Sigmoid colon (tissue), 7 donors: Measurements from ENCODE around the gene DNAH11. TPM values are rescaled to one million over a fixed set of nuclear protein-coding genes. Genes with fewer than 3 reads are reported as not detected.

Experiments
- DNase-seq: peaks from one replicate; pipeline ENCODE4 v3.0.0-alpha.2; 2019
- H3K27ac ChIP-seq, 4 donors: fragments of 200-600 bp; sonication (generic); one replicate each; pipeline ENCODE4 v1.5.1; 2016 to 2019; ENCODE audit warnings: mild to moderate bottlenecking in 1 of 4
- H3K27me3 ChIP-seq, 3 donors: fragments of 200-600 bp; sonication (generic); one replicate each; pipeline ENCODE4 v1.5.1; 2019; ENCODE audit warnings: mild to moderate bottlenecking in 1 of 3
- H3K36me3 ChIP-seq, 4 donors: fragments of 200-600 bp; sonication (generic); one replicate each; pipeline ENCODE4 v1.5.1; 2016 to 2019
- H3K4me1 ChIP-seq, 4 donors: fragments of 200-600 bp; sonication (generic); one replicate each; pipeline ENCODE4 v1.5.1; 2017 to 2019
- H3K4me3 ChIP-seq, 4 donors: fragments of 200-600 bp; sonication (generic); one replicate each; pipeline ENCODE4 v1.5.1; 2017 to 2019; ENCODE audit warnings: mild to moderate bottlenecking in 2 of 4, moderate library complexity in 1 of 4
- H3K9me3 ChIP-seq, 4 donors: fragments of 200-600 bp in 3 of 4; sonication (generic) in 3 of 4; one replicate each; pipeline versions ENCODE4 v1.5.1 to v1.6.1; 2013 to 2019
- CTCF ChIP-seq, 4 experiments: fragments of 450-650 bp in 3 of 4; fragments of 200-600 bp in 1 of 4; IDR thresholded peaks; one replicate each; pipeline ENCODE4 v1.5.1; 2016 to 2019; ENCODE audit warnings: antibody characterized with exemption in 4 of 4, mild to moderate bottlenecking in 3 of 4, moderate library complexity in 2 of 4
- EP300 ChIP-seq, 4 donors: sonication (generic); formaldehyde crosslinking; IDR thresholded peaks; one replicate each; pipeline ENCODE4 v1.6.1; 2017; ENCODE audit warnings: antibody characterized with exemption in 4 of 4
- POLR2A ChIP-seq, 2 donors: fragments of 450-650 bp; IDR thresholded peaks; one replicate each; pipeline ENCODE4 v1.6.1; 2016; ENCODE audit warnings: antibody characterized with exemption in 2 of 2, mild to moderate bottlenecking in 2 of 2, moderate library complexity in 2 of 2
- POLR2AphosphoS5 ChIP-seq, 4 donors: sonication (generic); formaldehyde crosslinking; IDR thresholded peaks; one replicate each; pipeline ENCODE4 v1.6.1; 2017; ENCODE audit warnings: antibody characterized with exemption in 4 of 4
- WGBS, 2 donors: extraction: QIAGEN DNeasy Blood & Tissue Kit; methylation state at CpG; one replicate each; pipeline ENCODE4 v1.1.7; 2013; 5-methylcytosine and 5-hydroxymethylcytosine counted together
- intact Hi-C: fragments of 100-400 bp; cut with DNase I; formaldehyde crosslinking; loops from one replicate; pipeline ENCODE4 v1.15.1; 2023
- polyA plus RNA-seq, 3 donors: library from polyadenylated mRNA; stranded (reverse); fragments of 200-250 nt; gene quantifications; one replicate each; pipeline ENCODE4 v1.2.3, GENCODE V29; 2013
- total RNA-seq, 4 donors: library from RNA; depleted of rRNA; stranded (reverse); fragments of >200 nt; gene quantifications; one replicate each; pipeline ENCODE4 v1.1.0, GENCODE V29; 2016
- donor health status: healthy with polysubstance abuse.
- donor health status: Bipolar disorder and iron deficiency.
- donor health status: healthy.

Gene DNAH11
- total and polyA plus RNA-seq, 7 donors = under 0.01 to 1.2 (median 0.13) TPM; not detected in 2

- Histone ChIP-seq H3K4me3 (no peak overlapping the region), H3K27me3 (no peaks in the 10 kb centered on the region), H3K4me1 (peaks cover 0 to 71% (median 53%) of the 10 kb centered on the region in 4 donors), H3K27ac (peak overlapping the region in 2 of 4 donors; percentile 75 to 91), H3K36me3 (no peaks in the 10 kb centered on the region), H3K9me3 (no peaks in the 10 kb centered on the region)
- intact Hi-C loops = loop anchor here (5.0 kb wide), 1 partner anchor 171 kb away; no protein-coding TSS in a partner anchor
- DNase-seq = no peak
- WGBS, 2 donors = 38 to 66% methylated on average over 6 of the region's 6 CpGs
- TF ChIP-seq EP300 (IDR thresholded peaks at IDR 0.05) (no peak), POLR2A (IDR thresholded peaks at IDR 0.05) (no peak), POLR2AphosphoS5 (IDR thresholded peaks at IDR 0.05) (no peak), CTCF (IDR thresholded peaks at IDR 0.05) (no peak)
These were observed 400.1 kb downstream of the DNAH11 start for GRCh38 chr7:21942955-21943354.

DNA sequence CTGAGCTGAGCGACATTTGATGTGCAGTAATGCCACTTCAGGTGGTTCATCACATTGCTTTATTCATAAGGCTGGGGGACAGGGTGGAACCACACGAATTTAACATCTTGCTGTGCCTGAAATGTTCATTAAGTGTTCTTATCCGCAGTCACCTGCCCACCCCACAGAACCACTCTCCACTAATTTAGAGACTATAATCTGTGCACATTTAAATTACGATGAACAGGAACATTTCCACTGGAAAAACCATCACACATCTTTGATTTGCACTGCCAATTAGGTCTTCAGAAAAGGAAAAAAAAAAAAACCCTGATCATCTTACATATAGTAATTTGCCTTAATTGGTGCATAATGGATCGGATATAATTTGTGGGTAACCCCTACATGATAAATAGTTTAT lies 400.6 kb downstream of the DNAH11 start:
- peak overlapping the region in 2 of 4 donors; percentile 75 to 91 for H3K27ac ChIP-seq
- WGBS, 2 donors = 85 to 86% methylated on average over 5 of the region's 5 CpGs
- peaks cover 0 to 71% (median 53%) of the 10 kb centered on the region in 4 donors for H3K4me1 ChIP-seq
- no peak for TF ChIP-seq POLR2AphosphoS5 (IDR thresholded peaks at IDR 0.05)
- intact Hi-C loops = loop anchor here (5.0 kb wide), 1 partner anchor 171 kb away; no protein-coding TSS in a partner anchor
- H3K36me3 ChIP-seq = no peaks in the 10 kb centered on the region
- DNase-seq = no peak
- no peak overlapping the region for H3K4me3 ChIP-seq
- no peaks in the 10 kb centered on the region for H3K9me3 ChIP-seq
- H3K27me3 ChIP-seq = no peaks in the 10 kb centered on the region

- H3K4me3 ChIP-seq = peak overlapping the region; percentile 46 to 76 (median 70)
These were observed 402.0 kb downstream of the DNAH11 start for GRCh38 chr7:21944616-21945453.

GRCh38 chr7:21945454-21946221 lies 402.8 kb downstream of the DNAH11 start, which contains the start of gene CDCA7L:
TSS of gene CDCA7L (minus strand) at chr7:21945899. CDS start at chr7:21945804, 95 bp downstream.
- DNase-seq = peak; percentile 87
- Histone ChIP-seq H3K4me1 (peaks cover 0 to 53% (median 40%) of the 10 kb centered on the region in 4 donors), H3K27ac (peak within 1 kb of the TSS; percentile 75 to 91 (median 84)), H3K4me3 (peak within 1 kb of the TSS; percentile 46 to 76 (median 70)), H3K36me3 (no peaks in the 10 kb centered on the region), H3K27me3 (no peaks in the 10 kb centered on the region), H3K9me3 (no peaks in the 10 kb centered on the region)
- peak; percentile 50 to 79 (median 76) for TF ChIP-seq POLR2AphosphoS5 (IDR thresholded peaks at IDR 0.05)
- no peak for TF ChIP-seq CTCF (IDR thresholded peaks at IDR 0.05)
- TF ChIP-seq POLR2A (IDR thresholded peaks at IDR 0.05) = peak in 1 of 2 donors; percentile 25
- 0% methylated on average over 83 of the region's 83 CpGs for WGBS, 2 donors
- intact Hi-C loops = loop anchor here (5.0 kb wide), 1 partner anchor 137 kb away; no protein-coding TSS in a partner anchor

More at GRCh38 chr7:21944616-21945453, 402.0 kb downstream of the DNAH11 start:
- Histone ChIP-seq H3K4me1 (peaks cover 0 to 60% (median 43%) of the 10 kb centered on the region in 4 donors), H3K9me3 (no peaks in the 10 kb centered on the region), H3K27me3 (no peaks in the 10 kb centered on the region), H3K27ac (peak overlapping the region; percentile 75 to 91 (median 84)), H3K36me3 (no peaks in the 10 kb centered on the region)
- WGBS, 2 donors = 1% methylated on average over 34 of the region's 34 CpGs
- no peak for TF ChIP-seq POLR2A (IDR thresholded peaks at IDR 0.05)
- TF ChIP-seq CTCF (IDR thresholded peaks at IDR 0.05) = no peak
- TF ChIP-seq POLR2AphosphoS5 (IDR thresholded peaks at IDR 0.05) = no peak
- TF ChIP-seq EP300 (IDR thresholded peaks at IDR 0.05) = no peak
- DNase-seq = no peak
- intact Hi-C loops = loop anchor here (5.0 kb wide), 2 partner anchors 137 to 173 kb away; no protein-coding TSS in a partner anchor
